ENCODE data around the gene INA.

Gene INA

GRCh38 chr10:103307594-103307993, 30.7 kb downstream of the INA start:
- Histone ChIP-seq H3K4me2 (ENCODE audit: low read length) (no peak overlapping the region), H3K79me2 (ENCODE audit: control insufficient read depth, low read length) (no peaks in the 10 kb centered on the region), H3K27ac (ENCODE audit: low read depth, low read length) (no peak overlapping the region), H4K20me1 (ENCODE audit: control insufficient read depth, insufficient read depth, low read depth, low read length) (no peaks in the 10 kb centered on the region), H3K9me3 (ENCODE audit: control insufficient read depth, insufficient read depth, low read length) (no peaks in the 10 kb centered on the region), H3K4me1 (ENCODE audit: control insufficient read depth, low read length) (no peaks in the 10 kb centered on the region), H3K4me3 (ENCODE audit: low read length) (no peak overlapping the region), H3K9me2 (replicated peaks; ENCODE audit: control insufficient read depth, low read length) (no peaks in the 10 kb centered on the region), H3K27me3 (ENCODE audit: control insufficient read depth, low read length) (no peaks in the 10 kb centered on the region), H3F3A (ENCODE audit: control insufficient read depth, insufficient read depth) (no peaks in the 10 kb centered on the region), H3K36me3 (ENCODE audit: control insufficient read depth, low read length) (peaks cover 52% of the 10 kb centered on the region)
- TF ChIP-seq CTCF (IDR thresholded peaks at IDR 0.05; ENCODE audit: low read depth, low read length, poor library complexity, severe bottlenecking) = no peak
- no peak for TF ChIP-seq EZH2phosphoT487 (IDR thresholded peaks at IDR 0.05; ENCODE audit: borderline replicate concordance, low read length)

- Histone ChIP-seq H3K4me1 (ENCODE audit: control insufficient read depth, low read length) (no peaks in the 10 kb centered on the region), H3K9me3 (ENCODE audit: control insufficient read depth, insufficient read depth, low read length) (no peaks in the 10 kb centered on the region), H3K27me3 (ENCODE audit: control insufficient read depth, low read length) (no peaks in the 10 kb centered on the region), H3K4me2 (ENCODE audit: low read length) (no peak overlapping the region), H3K36me3 (ENCODE audit: control insufficient read depth, low read length) (peaks cover 66% of the 10 kb centered on the region), H3F3A (ENCODE audit: control insufficient read depth, insufficient read depth) (no peaks in the 10 kb centered on the region), H3K79me2 (ENCODE audit: control insufficient read depth, low read length) (no peaks in the 10 kb centered on the region), H3K4me3 (ENCODE audit: low read length) (no peak overlapping the region), H3K27ac (ENCODE audit: low read depth, low read length) (no peak overlapping the region), H4K20me1 (ENCODE audit: control insufficient read depth, insufficient read depth, low read depth, low read length) (no peaks in the 10 kb centered on the region), H3K9me2 (replicated peaks; ENCODE audit: control insufficient read depth, low read length) (no peaks in the 10 kb centered on the region)
- no peak for TF ChIP-seq EZH2phosphoT487 (IDR thresholded peaks at IDR 0.05; ENCODE audit: borderline replicate concordance, low read length)
Measured at GRCh38 chr10:103310197-103310596, 33.3 kb downstream of the INA start.

- H3K9me3 ChIP-seq (ENCODE audit: control insufficient read depth, insufficient read depth, low read length) = no peaks in the 10 kb centered on the region
- no peaks in the 10 kb centered on the region for H3K4me1 ChIP-seq (ENCODE audit: control insufficient read depth, low read length)
- H3K27ac ChIP-seq (ENCODE audit: low read depth, low read length) = no peak overlapping the region
- TF ChIP-seq CTCF (IDR thresholded peaks at IDR 0.05; ENCODE audit: low read depth, low read length, poor library complexity, severe bottlenecking) (no peak), EZH2phosphoT487 (IDR thresholded peaks at IDR 0.05; ENCODE audit: borderline replicate concordance, low read length) (no peak)
- H3K36me3 ChIP-seq (ENCODE audit: control insufficient read depth, low read length) = peaks cover 57% of the 10 kb centered on the region
- no peaks in the 10 kb centered on the region for H4K20me1 ChIP-seq (ENCODE audit: control insufficient read depth, insufficient read depth, low read depth, low read length)
- H3K27me3 ChIP-seq (ENCODE audit: control insufficient read depth, low read length) = no peaks in the 10 kb centered on the region
- no peaks in the 10 kb centered on the region for H3K9me2 ChIP-seq (replicated peaks; ENCODE audit: control insufficient read depth, low read length)
- no peaks in the 10 kb centered on the region for H3K79me2 ChIP-seq (ENCODE audit: control insufficient read depth, low read length)
- no peak overlapping the region for H3K4me3 ChIP-seq (ENCODE audit: low read length)
- no peaks in the 10 kb centered on the region for H3F3A ChIP-seq (ENCODE audit: control insufficient read depth, insufficient read depth)
- H3K4me2 ChIP-seq (ENCODE audit: low read length) = no peak overlapping the region
Measured at GRCh38 chr10:103316087-103316486, 39.1 kb downstream of the INA start.

GRCh38 chr10:103327906-103328305, 51.0 kb downstream of the INA start:
- no peak for TF ChIP-seq CTCF (IDR thresholded peaks at IDR 0.05; ENCODE audit: low read depth, low read length, poor library complexity, severe bottlenecking)
- TF ChIP-seq EZH2phosphoT487 (IDR thresholded peaks at IDR 0.05; ENCODE audit: borderline replicate concordance, low read length) = no peak
- no peaks in the 10 kb centered on the region for H3K27me3 ChIP-seq (ENCODE audit: control insufficient read depth, low read length)
- no peaks in the 10 kb centered on the region for H3K79me2 ChIP-seq (ENCODE audit: control insufficient read depth, low read length)
- no peak overlapping the region for H3K27ac ChIP-seq (ENCODE audit: low read depth, low read length)
- no peaks in the 10 kb centered on the region for H3F3A ChIP-seq (ENCODE audit: control insufficient read depth, insufficient read depth)
- H3K4me1 ChIP-seq (ENCODE audit: control insufficient read depth, low read length) = no peaks in the 10 kb centered on the region
- H3K9me3 ChIP-seq (ENCODE audit: control insufficient read depth, insufficient read depth, low read length) = no peaks in the 10 kb centered on the region
- H3K4me2 ChIP-seq (ENCODE audit: low read length) = no peak overlapping the region
- H3K9me2 ChIP-seq (replicated peaks; ENCODE audit: control insufficient read depth, low read length) = no peaks in the 10 kb centered on the region
- H4K20me1 ChIP-seq (ENCODE audit: control insufficient read depth, insufficient read depth, low read depth, low read length) = no peaks in the 10 kb centered on the region
- no peak overlapping the region for H3K4me3 ChIP-seq (ENCODE audit: low read length)
- peaks cover 57% of the 10 kb centered on the region for H3K36me3 ChIP-seq (ENCODE audit: control insufficient read depth, low read length)

Measured in DOHH2 (cell line).